Mononuclear cell (primary cell): ENCODE data around the gene TMEM217. TPM values are rescaled to one million over a fixed set of nuclear protein-coding genes. Genes with fewer than 3 reads are reported as not detected.

Experiments
- H3K27me3 ChIP-seq: 2 replicates; pipeline ENCODE4 v1.6.0; 2011; ENCODE audit warnings: low read length, control low read depth; ENCODE audit not compliant: insufficient read depth
- H3K4me1 ChIP-seq: 2 replicates; pipeline ENCODE4 v1.5.1; 2011; ENCODE audit warnings: mild to moderate bottlenecking, low read length, control low read depth; ENCODE audit not compliant: insufficient read depth
- H3K4me3 ChIP-seq: 2 replicates; pipeline ENCODE4 v1.5.1; 2011; ENCODE audit warnings: mild to moderate bottlenecking, low read length, moderate library complexity
- H3K9me3 ChIP-seq: 2 replicates; pipeline ENCODE4 v1.5.1; 2011; ENCODE audit warnings: low read depth, mild to moderate bottlenecking, control low read depth, low read length
- total RNA-seq: library from RNA; depleted of rRNA; stranded (reverse); fragments of >200 nt; gene quantifications from one replicate; pipeline ENCODE4 v1.2.3, GENCODE V29; 2012

TMEM217 gene
- total RNA-seq, 1 donor: 1.6 TPM

DNA sequence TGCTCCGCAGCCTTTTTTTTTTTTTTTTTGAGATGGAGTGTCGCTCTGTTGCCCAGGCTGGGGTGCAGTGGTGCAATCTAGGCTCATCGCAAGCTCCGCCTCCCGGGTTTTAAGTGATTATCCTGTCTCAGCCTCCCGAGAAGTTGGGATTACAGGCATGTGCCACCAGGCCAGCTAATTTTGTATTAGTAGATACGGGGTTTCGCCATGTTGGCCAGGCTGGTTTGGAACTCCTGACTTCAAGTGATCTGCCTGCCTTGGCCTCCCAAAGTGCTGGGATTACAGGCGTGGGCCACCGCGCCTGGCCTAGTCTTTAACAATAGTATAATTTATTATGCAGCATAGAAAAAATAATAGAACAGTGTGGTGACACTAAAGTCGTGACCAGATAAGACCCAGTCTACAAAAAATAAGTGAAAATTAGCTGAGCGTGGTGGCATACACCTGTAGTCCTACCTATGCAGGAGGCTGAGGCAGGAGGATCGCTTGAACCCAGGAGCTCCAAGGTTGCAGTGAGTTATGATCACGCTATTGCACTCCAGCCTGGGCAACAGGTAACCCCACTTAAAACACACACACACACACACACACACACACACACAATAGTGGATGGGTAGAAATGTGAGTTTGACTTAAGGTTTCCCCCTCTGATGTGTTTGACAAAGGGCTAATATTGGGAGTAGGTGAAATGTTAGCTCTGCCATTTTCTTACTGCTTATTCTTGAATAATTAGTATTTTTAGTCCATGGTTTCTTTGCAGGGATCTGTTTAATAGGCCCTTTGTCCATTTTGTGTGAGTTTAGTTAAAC, 81.5 kb downstream of the TMEM217 start:
- Histone ChIP-seq H3K4me3 (no peak overlapping the region), H3K9me3 (no peaks in the 10 kb centered on the region), H3K27me3 (no peaks in the 10 kb centered on the region), H3K4me1 (peaks cover 90% of the 10 kb centered on the region)

- no peaks in the 10 kb centered on the region for H3K9me3 ChIP-seq
- H3K4me3 ChIP-seq: peak overlapping the region; percentile 26
- H3K4me1 ChIP-seq: peaks cover 83% of the 10 kb centered on the region
- no peaks in the 10 kb centered on the region for H3K27me3 ChIP-seq
Observed at GRCh38 chr6:37175332-37176267, 82.3 kb downstream of the TMEM217 start.

DNA sequence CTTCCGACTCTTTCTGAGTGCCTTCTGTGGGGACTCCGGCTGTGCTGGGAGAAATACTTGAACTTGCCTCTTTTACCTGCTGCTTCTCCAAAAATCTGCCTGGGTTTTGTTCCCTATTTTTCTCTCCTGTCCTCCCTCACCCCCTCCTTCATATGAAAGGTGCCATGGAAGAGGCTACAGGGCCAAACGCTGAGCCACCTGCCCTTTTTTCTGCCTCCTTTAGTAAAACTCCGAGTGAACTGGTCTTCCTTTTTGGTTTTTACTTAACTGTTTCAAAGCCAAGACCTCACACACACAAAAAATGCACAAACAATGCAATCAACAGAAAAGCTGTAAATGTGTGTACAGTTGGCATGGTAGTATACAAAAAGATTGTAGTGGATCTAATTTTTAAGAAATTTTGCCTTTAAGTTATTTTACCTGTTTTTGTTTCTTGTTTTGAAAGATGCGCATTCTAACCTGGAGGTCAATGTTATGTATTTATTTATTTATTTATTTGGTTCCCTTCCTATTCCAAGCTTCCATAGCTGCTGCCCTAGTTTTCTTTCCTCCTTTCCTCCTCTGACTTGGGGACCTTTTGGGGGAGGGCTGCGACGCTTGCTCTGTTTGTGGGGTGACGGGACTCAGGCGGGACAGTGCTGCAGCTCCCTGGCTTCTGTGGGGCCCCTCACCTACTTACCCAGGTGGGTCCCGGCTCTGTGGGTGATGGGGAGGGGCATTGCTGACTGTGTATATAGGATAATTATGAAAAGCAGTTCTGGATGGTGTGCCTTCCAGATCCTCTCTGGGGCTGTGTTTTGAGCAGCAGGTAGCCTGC, 83.2 kb downstream of the TMEM217 start:
- H3K4me3 ChIP-seq: peak overlapping the region; percentile 97
- H3K27me3 ChIP-seq: no peaks in the 10 kb centered on the region
- peaks cover 76% of the 10 kb centered on the region for H3K4me1 ChIP-seq
- no peaks in the 10 kb centered on the region for H3K9me3 ChIP-seq

DNA sequence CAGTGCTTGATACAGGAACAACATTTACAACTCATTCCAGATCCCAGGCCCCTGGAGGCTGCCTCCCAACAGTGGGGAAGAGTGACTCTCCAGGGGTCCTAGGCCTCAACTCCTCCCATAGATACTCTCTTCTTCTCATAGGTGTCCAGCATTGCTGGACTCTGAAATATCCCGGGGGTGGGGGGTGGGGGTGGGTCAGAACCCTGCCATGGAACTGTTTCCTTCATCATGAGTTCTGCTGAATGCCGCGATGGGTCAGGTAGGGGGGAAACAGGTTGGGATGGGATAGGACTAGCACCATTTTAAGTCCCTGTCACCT, 83.8 kb downstream of the TMEM217 start:
- Histone ChIP-seq H3K4me1 (peaks cover 79% of the 10 kb centered on the region), H3K4me3 (peak overlapping the region; percentile 97), H3K9me3 (no peaks in the 10 kb centered on the region), H3K27me3 (no peaks in the 10 kb centered on the region)

- Histone ChIP-seq H3K9me3 (no peaks in the 10 kb centered on the region), H3K4me3 (peak overlapping the region; percentile 97), H3K4me1 (peaks cover 81% of the 10 kb centered on the region), H3K27me3 (no peaks in the 10 kb centered on the region)
Observed at GRCh38 chr6:37173493-37174195, 84.3 kb downstream of the TMEM217 start.

GRCh38 chr6:37172912-37173492, 84.9 kb downstream of the TMEM217 start:
- Histone ChIP-seq H3K4me3 (peak overlapping the region; percentile 97), H3K9me3 (no peaks in the 10 kb centered on the region), H3K27me3 (no peaks in the 10 kb centered on the region), H3K4me1 (peaks cover 75% of the 10 kb centered on the region)

DNA sequence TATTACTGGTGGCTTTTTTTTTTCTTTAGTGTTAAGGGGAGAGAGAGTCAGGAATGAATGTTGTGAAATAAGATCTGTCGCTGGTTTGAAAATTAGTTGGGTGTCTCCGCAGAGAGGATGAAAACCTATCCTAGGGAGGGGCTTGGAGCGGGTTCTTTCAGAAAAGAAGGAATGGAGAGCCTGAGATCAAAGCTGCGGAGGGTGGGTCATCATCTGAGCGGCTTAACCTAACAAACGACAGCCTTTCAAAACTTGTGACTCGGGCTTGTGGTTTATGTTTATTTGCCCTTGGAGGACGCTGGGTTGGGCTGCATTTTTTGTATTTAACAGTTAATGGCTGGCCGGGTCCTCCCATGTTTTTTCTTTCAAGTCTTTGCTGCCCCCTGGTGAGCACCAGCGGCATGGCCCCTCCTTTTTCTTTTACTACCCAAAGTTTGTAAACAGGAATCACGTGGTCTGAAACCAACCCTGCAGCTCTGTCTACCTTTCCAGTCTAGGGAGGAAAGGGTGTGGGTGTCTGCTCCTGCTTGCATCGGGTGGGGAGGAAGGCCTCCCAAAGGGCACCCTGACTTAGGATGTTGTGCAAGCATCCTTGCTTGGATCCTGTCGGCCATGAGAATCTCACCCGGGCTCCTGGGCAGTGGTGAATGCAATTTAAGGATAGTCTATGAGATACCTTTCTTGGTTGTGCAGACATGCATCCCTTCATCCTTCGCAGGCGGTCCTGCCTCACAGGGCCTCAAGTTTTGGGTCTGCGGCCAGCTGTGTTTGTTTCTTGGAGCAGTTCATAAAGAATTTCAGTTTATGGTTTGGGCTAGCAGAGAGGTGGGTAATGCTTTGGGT, 85.8 kb downstream of the TMEM217 start:
- Histone ChIP-seq H3K4me3 (peak overlapping the region; percentile 97), H3K27me3 (no peaks in the 10 kb centered on the region), H3K4me1 (peaks cover 67% of the 10 kb centered on the region), H3K9me3 (no peaks in the 10 kb centered on the region)

DNA sequence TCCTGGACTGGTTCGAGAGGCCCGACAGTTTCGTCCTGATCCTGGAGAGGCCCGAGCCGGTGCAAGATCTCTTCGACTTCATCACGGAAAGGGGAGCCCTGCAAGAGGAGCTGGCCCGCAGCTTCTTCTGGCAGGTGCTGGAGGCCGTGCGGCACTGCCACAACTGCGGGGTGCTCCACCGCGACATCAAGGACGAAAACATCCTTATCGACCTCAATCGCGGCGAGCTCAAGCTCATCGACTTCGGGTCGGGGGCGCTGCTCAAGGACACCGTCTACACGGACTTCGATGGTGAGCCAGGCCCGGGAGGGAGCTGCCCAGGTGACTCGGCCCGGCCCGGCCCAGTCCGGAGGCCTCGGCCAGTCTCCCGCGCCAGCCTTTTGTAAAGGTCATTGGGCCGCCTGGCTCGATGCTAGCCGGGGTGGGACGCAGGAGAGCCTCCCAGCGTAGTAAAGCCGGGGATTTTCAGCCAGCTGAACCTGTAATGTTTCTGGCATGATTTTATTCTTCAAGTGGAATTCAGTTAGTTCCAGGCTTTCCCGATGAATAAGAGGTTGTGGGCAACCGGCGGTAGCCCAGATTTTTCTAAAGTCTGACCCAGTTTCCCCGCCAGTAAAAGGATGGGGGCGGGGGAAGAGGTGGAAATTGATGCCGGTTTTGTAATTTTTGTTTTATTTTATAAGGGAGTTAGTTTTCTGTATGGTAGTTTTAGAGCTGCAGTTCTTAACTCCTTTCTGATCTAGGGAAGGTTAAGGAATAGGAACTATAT, 86.6 kb downstream of the TMEM217 start:
- Histone ChIP-seq H3K9me3 (no peaks in the 10 kb centered on the region), H3K27me3 (no peaks in the 10 kb centered on the region), H3K4me3 (peak overlapping the region; percentile 97), H3K4me1 (peaks cover 59% of the 10 kb centered on the region)

GRCh38 chr6:37170273-37171200, 87.4 kb downstream of the TMEM217 start:
- no peaks in the 10 kb centered on the region for H3K9me3 ChIP-seq
- H3K4me1 ChIP-seq: peaks cover 50% of the 10 kb centered on the region
- no peaks in the 10 kb centered on the region for H3K27me3 ChIP-seq
- peak overlapping the region; percentile 97 for H3K4me3 ChIP-seq

- Histone ChIP-seq H3K4me1 (peaks cover 42% of the 10 kb centered on the region), H3K27me3 (no peaks in the 10 kb centered on the region), H3K4me3 (peak within 1 kb of the TSS; percentile 97), H3K9me3 (no peaks in the 10 kb centered on the region)
Observed at GRCh38 chr6:37169496-37170272, 88.3 kb downstream of the TMEM217 start, which contains the start of gene PIM1. PIM1 (plus strand) TSS chr6:37170152; CDS start chr6:37170576, 424 bp downstream.

DNA sequence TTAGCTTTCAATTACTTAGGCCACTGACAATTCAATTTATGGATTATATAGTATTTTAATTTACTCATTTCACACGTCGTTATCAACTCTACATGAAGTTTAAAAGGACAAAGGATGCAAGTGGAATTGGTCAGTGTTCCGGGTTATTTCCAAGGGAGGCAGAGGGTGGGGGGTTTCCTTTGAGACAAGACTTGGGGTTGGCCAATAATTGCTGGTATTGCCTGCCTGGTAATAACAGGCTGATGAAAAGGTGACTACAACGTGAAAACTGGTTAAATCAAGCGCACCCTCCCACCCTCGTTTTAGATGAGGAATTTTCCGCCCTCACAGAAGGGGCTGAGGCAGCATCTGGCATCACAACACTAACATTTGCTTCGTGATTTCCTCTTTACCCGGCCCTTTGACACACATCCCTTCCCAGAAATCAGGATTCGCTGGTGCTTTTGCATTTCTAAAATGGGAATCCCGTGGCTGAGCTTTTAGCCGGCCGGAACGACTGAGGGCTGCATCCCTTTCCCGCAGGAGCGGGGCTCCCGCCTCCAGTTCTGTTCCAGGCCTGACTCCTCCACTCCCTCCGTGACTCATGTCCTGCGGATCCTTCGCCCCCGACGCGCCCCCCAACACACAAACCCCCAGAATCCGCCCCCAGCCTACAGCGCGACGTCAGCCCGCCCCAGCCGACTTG, 89.0 kb downstream of the TMEM217 start:
- Histone ChIP-seq H3K9me3 (no peaks in the 10 kb centered on the region), H3K4me3 (peak overlapping the region; percentile 53), H3K27me3 (no peaks in the 10 kb centered on the region), H3K4me1 (peaks cover 34% of the 10 kb centered on the region)
